HG03469 (cell line): ENCODE data around the gene PPP1R14C.
"Not testable (repeated sequence)": the region's sequence is repeated elsewhere in the genome, so short reads cannot be mapped to it uniquely, and the experiment has no call there.

ENCODE experiments used
- ATAC-seq: cut with Tn5 transposase; IDR thresholded peaks from one replicate; pipeline ENCODE4 v1.9.1; 2021; ENCODE audit warnings: mild to moderate bottlenecking, moderate library complexity, moderate number of reproducible peaks; ENCODE audit not compliant: unreplicated experiment

PPP1R14C gene

DNA sequence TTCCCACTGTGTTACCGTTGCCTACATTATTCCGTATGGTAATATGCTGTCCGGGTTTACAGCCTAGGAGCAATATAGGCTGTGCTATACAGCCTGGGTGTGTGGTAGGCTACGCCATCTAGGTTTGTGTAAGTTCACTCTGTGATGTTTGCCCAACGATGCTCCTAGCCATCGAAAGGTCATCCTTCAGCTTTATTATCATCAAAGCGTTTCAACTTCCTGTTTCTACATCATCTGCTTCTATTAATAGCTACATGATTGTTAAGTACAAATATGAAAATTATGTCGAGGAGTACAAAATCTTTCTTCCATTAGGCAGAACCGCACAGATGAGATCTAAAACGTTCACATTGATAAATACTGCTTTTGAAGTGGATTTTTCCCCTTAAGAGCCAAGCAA lies 69.9 kb downstream of the PPP1R14C start:
- ATAC-seq: no peak

DNA sequence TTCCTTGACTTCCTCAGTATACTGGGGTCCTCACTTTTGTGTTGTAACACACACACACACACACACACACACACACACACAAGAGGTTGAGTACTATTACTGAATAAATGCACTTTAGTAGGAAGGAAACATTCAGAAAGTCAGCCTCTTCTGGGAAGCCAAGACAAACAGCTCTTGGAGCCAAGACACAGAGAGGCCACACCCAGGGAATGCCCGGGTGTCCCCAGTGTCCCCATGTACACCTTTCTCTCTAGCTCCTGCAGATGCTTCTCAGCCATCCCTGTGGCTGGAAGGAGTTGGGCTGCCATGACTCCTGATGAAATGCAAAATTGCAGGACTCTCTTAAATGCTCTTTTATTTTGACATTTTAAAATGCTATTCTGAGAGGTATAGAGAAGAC lies 70.5 kb downstream of the PPP1R14C start:
- ATAC-seq: no peak

DNA sequence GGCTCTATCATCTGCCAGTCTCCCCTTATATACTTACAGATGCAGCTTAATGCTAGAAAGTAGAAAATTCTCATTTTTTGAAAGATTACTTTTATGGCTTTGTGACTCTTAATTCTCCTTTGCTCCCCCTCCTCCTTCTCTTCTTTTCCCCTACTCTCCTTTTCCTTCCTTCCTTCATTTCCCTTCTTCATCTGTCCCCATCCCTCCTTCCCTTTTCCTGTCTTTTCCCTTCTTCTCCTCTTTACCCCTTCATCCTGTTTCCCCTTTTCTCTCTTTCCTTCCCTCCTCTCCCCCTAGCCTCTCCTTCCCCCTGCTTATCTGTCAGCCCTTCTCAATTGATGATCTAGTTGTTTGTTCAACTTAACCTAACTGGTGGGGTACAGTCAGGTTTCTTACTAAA lies 71.5 kb downstream of the PPP1R14C start:
- ATAC-seq: no peak

DNA sequence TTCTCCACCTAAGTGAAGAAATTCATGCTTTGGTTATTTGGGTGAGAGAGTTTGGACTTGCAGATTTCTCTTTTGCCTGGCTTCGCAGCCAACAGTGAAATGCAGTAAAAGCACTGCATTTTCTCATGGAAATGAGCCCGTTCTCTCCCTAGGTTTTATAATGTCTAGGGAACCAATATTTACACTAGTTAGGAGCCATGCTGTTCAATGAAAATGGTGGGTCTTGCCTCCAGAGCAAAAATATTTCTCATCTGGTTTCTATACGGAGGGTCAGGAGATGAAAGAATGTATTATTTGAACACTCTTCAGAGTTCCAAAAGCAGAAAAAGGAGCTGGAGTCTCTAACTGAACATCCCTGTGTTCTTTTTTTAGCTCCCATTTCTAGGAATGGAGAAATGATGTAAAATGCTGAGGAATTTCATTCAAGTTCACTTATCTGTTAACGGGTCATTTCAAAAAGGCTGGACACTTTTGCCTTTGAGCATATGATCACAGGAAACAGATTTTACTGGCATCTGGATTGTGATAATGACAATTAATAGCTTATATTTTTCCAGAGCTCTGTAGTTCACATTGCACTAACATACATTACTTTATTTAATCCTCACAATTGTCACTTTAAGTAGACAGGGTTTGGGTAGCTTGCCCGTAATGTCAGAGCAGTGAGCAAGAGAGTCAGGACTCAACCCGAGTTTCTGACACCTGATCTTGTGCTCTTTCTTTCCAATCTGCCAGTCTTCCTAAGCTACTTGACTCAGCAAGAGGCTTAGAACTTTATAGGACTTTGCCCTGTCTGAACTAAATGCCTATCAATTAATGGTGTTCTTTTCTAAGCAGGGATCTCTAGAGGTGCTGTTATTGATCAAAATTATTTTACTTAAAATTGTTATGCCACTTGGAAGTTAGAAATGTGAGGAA lies 78.0 kb downstream of the PPP1R14C start:
- no peak for ATAC-seq

DNA sequence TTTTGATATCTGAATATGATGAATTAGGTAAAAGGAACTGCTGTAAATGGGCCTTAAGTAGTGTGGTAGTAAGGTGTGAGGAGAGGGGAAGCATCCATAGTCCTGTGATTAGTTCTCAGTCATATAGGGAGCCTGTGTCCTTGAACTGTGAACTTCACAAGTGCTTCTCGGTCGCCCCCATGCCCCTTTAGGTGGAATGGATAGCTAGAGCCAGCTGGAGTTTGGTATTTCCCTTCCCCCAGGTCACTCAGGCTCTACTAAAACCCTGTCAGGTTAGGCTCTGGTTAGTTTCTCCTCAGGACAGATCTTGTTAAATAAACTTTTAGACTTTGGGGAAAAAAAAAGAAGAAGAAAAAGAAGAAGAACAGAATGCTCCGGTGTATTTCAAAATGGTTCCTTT lies 82.0 kb downstream of the PPP1R14C start:
- ATAC-seq: no peak

DNA sequence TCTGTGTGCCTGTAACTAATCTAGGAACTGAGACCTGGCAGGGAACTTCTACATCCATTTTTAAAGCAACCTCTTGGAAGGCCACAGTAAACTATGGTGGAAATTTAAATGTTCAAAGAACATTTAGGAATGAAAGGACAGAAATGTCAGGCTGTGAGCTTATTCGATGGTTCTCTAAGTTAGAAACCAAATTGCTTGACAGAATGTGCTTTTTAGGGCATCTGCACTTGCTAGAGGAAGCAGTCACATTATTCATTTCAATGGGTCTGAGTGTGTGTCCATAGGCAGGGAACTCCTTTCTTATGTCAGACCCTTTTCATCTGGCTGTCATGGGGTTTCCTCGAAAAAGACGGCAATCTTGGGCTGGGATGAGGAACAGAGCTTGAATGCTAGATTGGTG lies 84.4 kb downstream of the PPP1R14C start:
- ATAC-seq: no peak

DNA sequence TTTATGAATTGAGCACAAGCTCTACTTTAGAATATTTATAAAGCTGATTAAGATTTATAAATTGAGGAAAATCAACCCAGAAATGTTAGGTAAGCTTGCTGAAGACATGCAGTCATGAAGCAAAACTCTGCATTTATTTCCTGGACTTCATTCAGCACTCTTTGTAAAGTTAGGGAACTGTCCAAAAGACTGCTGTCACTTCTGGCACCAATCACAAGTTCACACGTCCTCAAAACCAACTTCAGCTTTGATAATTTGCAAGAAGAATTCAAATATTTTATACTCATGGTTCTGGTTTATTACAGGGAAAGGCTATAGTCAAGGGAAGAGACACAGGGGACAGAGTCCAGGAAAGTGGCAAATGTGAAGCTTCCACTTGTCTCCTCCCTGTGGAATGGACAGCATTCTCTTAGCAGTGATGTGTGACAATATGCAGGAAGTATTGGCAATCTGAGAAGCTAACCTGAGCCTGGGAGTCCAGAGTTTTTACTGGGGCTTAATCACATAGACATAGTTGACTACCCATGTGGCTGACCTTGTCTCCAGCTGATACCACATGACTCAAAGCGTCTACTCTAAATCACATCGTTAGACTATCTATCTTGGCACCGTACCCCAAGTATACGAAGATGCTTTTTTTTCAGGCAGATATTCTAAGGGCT lies 85.4 kb downstream of the PPP1R14C start:
- ATAC-seq: no peak

DNA sequence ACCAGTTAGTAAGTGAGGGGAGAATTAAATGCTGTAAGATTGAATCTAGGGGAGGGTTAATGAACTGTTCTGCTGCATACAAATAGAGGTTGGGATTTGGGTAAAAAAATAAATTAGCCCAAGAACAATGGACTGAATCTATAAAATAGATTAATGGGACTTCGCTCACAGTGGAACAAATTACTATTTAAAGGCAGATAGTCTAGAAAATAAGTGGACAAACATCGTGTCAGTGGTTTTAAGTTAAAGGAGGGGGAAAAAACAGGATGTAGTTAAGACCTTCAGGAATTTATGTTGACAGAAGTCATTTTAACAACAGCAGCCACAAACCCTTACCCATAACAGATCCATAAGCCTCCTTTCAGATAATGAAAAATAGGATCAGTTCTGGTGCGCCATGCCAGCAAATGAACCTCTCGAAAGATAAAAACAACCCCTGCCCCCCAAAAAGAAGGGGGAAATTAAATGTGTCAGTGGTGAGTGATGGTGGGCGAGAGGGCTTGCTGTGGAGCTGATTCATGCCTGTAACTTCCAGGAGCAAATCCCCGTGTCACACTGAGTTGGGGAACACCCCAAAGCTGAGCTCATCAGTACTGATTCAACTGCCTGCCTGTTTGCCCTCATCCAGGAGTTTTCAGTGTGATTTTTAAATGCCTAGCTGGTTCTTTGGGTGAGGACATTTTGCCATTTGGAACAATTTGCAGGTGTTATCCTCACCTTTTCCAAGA lies 86.8 kb downstream of the PPP1R14C start:
- no peak for ATAC-seq

DNA sequence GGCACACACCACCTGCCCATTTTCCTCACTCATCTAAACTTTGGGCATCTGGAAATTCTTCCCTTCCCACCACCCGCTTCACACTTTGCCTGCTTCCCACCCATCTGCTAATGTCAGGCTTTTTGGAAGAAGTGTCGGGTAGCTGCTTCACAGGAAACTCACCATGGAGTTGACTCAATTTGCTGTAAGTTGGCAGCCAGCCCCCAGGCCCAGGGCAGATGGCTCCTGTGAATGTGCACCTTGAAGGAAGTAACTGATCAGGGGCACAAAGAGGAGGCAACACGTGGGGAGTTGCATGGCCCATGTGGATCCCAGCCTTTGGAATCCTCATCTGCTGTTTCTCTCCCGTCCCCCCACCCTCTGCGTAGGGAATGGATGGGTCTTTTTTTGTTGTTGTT lies 87.3 kb downstream of the PPP1R14C start:
- ATAC-seq: no peak

DNA sequence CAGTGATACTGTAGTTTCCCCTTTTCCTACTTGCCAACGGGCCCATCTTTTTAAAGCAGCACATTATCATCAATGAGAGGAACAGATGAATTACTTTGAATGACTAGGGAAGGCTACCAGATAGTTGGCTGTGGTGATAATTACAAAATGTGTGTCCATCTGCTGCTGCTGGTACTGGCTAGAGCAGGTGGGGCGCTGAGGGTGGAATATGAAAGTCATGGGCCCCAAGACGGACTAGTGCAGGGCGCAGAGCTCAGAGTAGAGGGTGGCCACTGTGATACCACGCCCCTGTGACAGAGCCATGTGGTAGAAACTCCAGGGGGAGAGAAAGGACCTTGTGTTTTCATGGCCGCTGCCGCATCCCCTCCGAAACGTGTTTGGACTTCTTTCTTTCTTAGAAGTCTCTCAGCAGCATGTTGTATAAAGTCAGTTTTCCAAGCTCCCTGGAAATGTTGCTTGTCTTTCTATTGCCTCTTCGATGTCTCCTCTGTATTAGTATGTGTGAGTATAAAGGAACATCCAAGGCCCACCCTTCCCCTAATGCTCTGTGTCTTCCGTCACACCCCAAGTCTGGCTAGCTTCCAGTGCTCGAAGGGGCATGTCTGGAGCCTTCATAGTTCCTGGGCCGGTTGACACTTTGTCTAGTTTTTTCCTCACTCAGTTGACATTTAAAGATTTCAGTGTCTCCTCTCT lies 88.1 kb downstream of the PPP1R14C start:
- ATAC-seq: no peak

DNA sequence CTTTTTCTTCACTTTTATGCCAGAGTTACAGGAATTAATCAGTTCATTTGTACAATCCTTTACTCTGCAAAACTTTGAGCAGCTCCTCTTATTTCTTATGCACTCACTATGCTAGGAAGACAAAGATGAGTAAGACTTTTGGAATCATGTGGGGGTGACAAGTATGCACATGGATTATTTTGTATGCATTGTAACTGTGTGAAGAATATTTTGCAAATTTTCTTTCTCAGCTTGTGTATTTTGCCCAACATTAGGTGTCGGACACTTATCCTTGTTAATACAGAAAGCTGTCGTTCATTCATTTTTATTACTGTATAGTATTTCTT lies 88.6 kb downstream of the PPP1R14C start:
- ATAC-seq: no peak

DNA sequence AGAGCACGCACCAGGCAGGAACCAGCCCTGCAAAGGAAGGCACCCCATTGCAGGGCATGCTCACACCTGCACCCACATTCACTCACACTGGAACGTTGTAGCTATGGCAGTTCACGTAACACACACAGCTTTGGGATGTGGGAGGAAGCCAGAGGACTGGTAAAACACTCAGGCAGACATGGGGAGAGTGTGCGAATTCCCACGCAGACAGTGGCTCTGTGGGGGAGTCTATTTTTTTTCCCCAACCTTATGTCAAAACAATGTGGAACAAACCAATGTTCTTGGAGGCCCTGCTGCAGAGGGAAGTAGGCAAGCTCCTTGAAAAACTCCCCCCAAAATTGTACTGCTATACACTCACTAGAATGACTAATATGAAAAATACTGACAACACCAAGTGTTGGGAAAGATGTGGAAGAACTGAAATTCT lies 91.0 kb downstream of the PPP1R14C start:
- no peak for ATAC-seq

DNA sequence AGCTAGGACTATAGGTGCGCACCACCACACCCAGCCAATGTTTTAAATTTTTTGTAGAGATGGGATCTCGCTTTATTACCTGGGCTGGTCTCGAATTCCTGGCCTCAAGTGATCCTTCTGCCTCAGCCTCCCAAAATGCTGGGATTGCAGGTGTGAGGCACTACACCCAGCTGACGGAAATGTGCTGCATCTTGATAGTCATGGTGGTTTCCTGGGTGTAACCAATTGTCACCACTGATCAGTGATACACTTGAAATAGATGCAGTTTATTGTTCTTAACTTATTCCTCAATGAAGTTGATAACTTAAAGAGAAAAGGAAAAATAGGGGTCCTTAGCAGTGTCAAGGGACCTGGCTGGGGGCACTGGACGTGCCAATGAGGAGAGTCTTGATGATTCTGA lies 92.4 kb downstream of the PPP1R14C start:
- no peak for ATAC-seq

DNA sequence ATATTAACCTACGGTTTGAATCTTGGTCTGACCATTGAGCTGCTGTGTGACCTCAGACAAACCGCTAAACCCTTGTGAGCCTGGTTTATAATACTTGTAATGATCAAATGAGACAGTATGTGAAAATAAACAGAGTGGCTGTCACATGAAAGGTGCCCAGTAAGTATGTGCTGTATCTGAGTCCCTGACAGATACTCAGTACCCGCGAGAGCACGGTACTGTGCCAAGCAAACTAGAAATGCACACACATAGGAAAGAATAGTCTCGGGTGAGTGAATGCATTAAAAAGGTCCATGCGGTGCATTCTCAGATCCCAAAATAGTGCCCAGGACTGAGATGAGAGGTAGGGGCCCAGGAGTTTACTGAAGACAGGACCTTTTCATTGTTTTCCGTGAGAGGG lies 93.3 kb downstream of the PPP1R14C start:
- ATAC-seq: no peak

DNA sequence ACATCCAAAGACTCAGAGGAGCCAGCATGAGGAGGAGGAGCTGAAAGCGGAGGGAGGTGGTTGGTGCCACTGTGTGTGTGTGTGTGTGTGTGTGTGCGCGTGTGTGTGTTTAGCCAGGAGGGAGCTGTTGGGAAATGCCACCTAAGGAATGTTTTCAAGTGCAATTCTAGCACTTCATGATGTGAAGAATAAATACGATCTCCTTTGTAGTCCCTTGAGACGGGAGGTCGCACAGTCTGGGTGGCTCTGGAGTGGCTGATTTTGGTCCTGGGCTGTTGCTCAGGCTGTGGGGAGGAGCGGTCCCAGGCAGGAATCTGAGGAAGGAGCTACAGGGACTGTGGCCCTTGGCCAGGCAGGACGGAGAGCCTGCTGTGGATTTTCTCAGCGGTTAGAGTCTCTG lies 93.7 kb downstream of the PPP1R14C start:
- no peak for ATAC-seq

DNA sequence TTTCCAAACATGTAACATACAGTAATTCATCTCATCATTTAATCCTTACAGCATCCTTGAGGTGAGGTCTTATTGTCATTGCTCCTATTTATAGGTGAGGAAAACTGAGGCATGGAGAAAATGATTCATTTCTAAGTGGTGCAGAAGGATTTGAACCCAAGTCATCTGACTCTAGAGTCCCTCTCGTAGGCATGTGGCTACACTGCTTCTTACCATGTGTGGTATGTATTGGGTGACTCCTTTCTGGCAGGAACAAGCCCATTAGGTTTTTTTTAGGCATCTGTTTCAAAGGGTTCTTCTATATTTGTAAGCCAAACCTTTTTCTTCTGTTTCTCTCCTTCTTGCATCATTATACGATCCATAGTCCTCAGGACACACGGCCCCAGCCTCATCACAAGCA lies 94.8 kb downstream of the PPP1R14C start:
- ATAC-seq: no peak

DNA sequence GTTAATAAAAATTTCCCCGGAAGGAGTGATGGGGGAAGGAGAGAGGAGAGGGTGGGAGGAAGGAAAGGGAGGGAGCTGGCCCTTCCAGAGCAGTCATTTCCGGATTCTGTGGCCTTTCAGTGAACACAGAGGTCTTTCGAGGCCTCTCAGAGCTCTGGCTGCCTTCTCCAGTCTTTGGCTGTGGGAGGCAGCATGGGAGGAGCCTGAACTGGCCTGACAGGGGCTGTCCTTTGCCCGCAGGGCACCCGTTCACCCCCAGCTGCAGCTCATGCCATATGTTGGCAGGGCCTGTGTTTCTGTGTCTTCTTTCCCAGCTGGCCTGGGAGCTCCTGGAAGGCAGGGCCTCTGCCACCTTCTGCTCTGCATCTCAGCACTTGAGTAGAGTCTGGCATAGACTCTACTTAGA lies 95.5 kb downstream of the PPP1R14C start:
- ATAC-seq: no peak

DNA sequence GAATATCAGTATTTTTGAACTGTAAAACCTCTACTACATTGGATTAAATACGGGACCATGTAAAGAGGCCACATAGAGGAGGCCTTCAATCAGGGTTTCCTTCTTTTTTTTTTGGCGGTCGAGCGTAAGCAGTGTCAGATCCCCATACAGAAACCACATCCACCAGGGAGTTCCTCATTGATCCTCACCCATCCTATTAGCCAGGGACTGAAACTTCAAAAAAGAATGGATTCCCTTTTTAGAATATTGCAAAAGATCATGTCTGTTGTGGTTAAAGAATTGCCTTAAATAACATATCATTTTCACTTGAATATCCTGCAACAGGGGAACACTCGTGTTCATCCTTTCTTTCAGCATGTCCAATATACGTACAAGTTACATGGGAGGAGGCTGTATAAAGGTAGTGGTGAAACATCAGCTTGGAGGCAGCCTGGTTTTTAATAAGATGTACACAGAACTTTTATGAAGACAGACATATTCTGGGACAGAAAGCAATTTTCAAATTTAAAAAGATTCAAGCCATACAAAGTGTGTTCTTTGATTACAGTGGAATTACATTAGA lies 96.1 kb downstream of the PPP1R14C start:
- no peak for ATAC-seq

DNA sequence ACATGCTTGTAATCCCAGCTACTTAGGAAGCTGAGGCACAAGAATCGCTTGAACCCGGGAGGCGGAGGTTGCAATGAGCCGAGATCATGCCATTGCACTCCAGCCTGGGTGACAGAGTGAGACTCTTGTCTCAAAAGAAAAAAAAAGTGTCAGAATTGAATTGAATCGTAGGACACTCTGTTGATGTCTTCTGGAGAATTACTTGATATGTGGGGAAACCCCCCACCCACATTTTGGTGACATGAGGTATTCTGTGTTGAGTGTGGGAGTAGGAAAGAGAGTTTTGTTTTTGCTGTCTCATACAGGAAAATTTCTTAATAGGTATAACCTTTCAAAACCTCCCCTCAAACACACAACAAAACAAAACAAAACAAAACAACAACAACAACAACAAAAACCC lies 98.9 kb downstream of the PPP1R14C start:
- ATAC-seq: not testable (repeated sequence)

DNA sequence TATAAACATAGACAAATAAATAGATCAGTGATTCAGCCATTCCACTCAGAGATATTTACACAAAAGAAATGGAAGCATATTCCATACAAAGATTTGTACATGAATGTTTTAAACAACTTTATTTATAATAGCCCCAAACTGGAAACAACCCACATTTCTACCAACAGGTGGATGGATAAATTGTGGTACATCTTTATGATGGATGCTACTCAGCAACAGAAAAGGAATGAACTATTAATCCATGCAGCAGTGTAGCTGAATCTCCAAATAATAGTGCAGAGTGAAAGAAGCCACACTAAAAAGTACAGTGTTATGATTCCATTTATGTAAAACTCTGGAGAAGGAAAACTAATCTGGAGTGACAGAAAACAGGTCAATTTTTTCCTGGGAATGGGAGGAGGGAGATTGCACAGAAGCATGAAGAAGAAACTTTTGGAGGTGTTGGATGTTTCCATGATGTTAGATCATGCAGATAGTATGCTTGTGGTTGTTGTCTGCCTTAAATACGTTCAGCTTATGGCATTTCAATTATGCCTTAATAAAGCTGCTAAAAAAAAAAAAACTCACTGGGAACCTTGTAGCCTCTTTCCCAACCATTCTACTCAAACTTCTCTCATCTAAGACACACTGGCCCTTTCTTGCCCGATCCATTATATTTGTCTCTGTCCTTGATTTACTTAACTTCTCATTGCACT lies 100.9 kb downstream of the PPP1R14C start:
- no peak for ATAC-seq
